DND-41 (cell line): ENCODE measurements around the gene ANKRD12.

Source experiments
- ATAC-seq: fragments of 200-7000 bp; cut with Tn5 transposase; 3 replicates; pipeline ENCODE4 v1.9.1; 2021; ENCODE audit warnings: low read depth; ENCODE audit not compliant: insufficient read depth
- DNase-seq: peaks from one replicate; pipeline ENCODE4 v3.0.0-alpha.2; 2020
- H2AFZ ChIP-seq: 2 replicates; pipeline ENCODE4 v1.6.0; 2012; ENCODE audit warnings: low read depth, low read length
- H3K27ac ChIP-seq: 2 replicates; pipeline ENCODE4 v1.5.1; 2012; ENCODE audit warnings: low read length, inconsistent platforms
- H3K27me3 ChIP-seq: fragments of 200-600 bp; sonication (generic); 2 replicates; pipeline ENCODE4 v1.6.0; 2012; ENCODE audit warnings: low read length, mild to moderate bottlenecking, inconsistent platforms; ENCODE audit not compliant: insufficient read depth, poor library complexity
- H3K36me3 ChIP-seq: 2 replicates; pipeline ENCODE4 v1.5.1; 2012; ENCODE audit warnings: low read length, inconsistent platforms; ENCODE audit not compliant: insufficient read depth
- H3K4me1 ChIP-seq: 2 replicates; pipeline ENCODE4 v1.5.1; 2012; ENCODE audit warnings: mild to moderate bottlenecking, low read length; ENCODE audit not compliant: insufficient read depth
- H3K4me2 ChIP-seq: 2 replicates; pipeline ENCODE4 v1.6.0; 2012; ENCODE audit warnings: mild to moderate bottlenecking, moderate library complexity, low read length, inconsistent platforms; ENCODE audit not compliant: insufficient read depth
- H3K4me3 ChIP-seq, 2 experiments: fragments of 200-600 bp in 1 of 2; shearing (Covaris generic) in 1 of 2; 2 replicates each; pipeline ENCODE4 v1.5.1; 2012 to 2016; ENCODE audit warnings: inconsistent platforms in 2 of 2, low read length in 2 of 2, mild to moderate bottlenecking in 2 of 2, low read depth in 1 of 2, moderate library complexity in 1 of 2
- H3K79me2 ChIP-seq: 2 replicates; pipeline ENCODE4 v1.6.0; 2012; ENCODE audit warnings: low read length, inconsistent platforms; ENCODE audit not compliant: insufficient read depth
- H3K9ac ChIP-seq: 2 replicates; pipeline ENCODE4 v1.6.0; 2012; ENCODE audit warnings: low read depth, mild to moderate bottlenecking, inconsistent platforms, low read length, moderate library complexity
- H3K9me3 ChIP-seq: 2 replicates; pipeline ENCODE4 v1.5.1; 2012; ENCODE audit warnings: low read length, moderate library complexity, mild to moderate bottlenecking, inconsistent platforms; ENCODE audit not compliant: insufficient read depth, severe bottlenecking
- H4K20me1 ChIP-seq: 2 replicates; pipeline ENCODE4 v1.6.0; 2012; ENCODE audit warnings: low read length; ENCODE audit not compliant: insufficient read depth
- CTCF ChIP-seq: IDR thresholded peaks from 2 replicates; pipeline ENCODE4 v1.5.1; 2012; ENCODE audit warnings: borderline replicate concordance, low read length, moderate library complexity, mild to moderate bottlenecking; ENCODE audit not compliant: poor library complexity, severe bottlenecking; ENCODE audit errors: extremely low read depth
- EZH2 ChIP-seq: IDR thresholded peaks from 3 replicates; pipeline ENCODE4 v1.6.1; 2012; ENCODE audit warnings: borderline replicate concordance, low read depth, mild to moderate bottlenecking, moderate library complexity, low read length, inconsistent platforms; ENCODE audit not compliant: severe bottlenecking

The ANKRD12 gene

GRCh38 chr18:9275890-9276289 is 139.3 kb downstream of the ANKRD12 start:
- no peak overlapping the region for H2AFZ ChIP-seq
- no peak overlapping the region for H3K9ac ChIP-seq
- no peak overlapping the region for H3K4me3 ChIP-seq
- H4K20me1 ChIP-seq = no peaks in the 10 kb centered on the region
- H3K79me2 ChIP-seq = no peaks in the 10 kb centered on the region
- TF ChIP-seq CTCF (no peak), EZH2 (no peak)
- H3K27ac ChIP-seq = no peak overlapping the region
- peaks cover 20% of the 10 kb centered on the region for H3K36me3 ChIP-seq
- H3K4me2 ChIP-seq = no peak overlapping the region
- no peaks in the 10 kb centered on the region for H3K4me1 ChIP-seq
- H3K9me3 ChIP-seq = no peaks in the 10 kb centered on the region
- DNase-seq = no peak
- no peaks in the 10 kb centered on the region for H3K27me3 ChIP-seq
- no peak for ATAC-seq

GRCh38 chr18:9278028-9278427 is 141.4 kb downstream of the ANKRD12 start:
- DNase-seq = no peak
- no peaks in the 10 kb centered on the region for H4K20me1 ChIP-seq
- H3K36me3 ChIP-seq = peaks cover 20% of the 10 kb centered on the region
- H3K4me3 ChIP-seq = no peak overlapping the region
- no peaks in the 10 kb centered on the region for H3K9me3 ChIP-seq
- no peak for ATAC-seq
- H3K4me2 ChIP-seq = no peak overlapping the region
- no peak overlapping the region for H2AFZ ChIP-seq
- no peaks in the 10 kb centered on the region for H3K4me1 ChIP-seq
- no peak for TF ChIP-seq EZH2
- H3K27ac ChIP-seq = no peak overlapping the region
- no peak overlapping the region for H3K9ac ChIP-seq
- no peaks in the 10 kb centered on the region for H3K27me3 ChIP-seq
- no peaks in the 10 kb centered on the region for H3K79me2 ChIP-seq

- Histone ChIP-seq H3K79me2 (no peaks in the 10 kb centered on the region), H3K36me3 (peaks cover 12% of the 10 kb centered on the region), H3K4me3 (no peak overlapping the region), H3K9ac (no peak overlapping the region), H3K4me1 (no peaks in the 10 kb centered on the region), H2AFZ (no peak overlapping the region), H3K27me3 (no peaks in the 10 kb centered on the region), H4K20me1 (no peaks in the 10 kb centered on the region), H3K27ac (no peak overlapping the region), H3K9me3 (no peaks in the 10 kb centered on the region), H3K4me2 (no peak overlapping the region)
- no peak for DNase-seq
- TF ChIP-seq CTCF = no peak
- TF ChIP-seq EZH2 = no peak
- no peak for ATAC-seq
Observed at GRCh38 chr18:9280849-9281248, 144.3 kb downstream of the ANKRD12 start.

GRCh38 chr18:9281780-9282179 is 145.2 kb downstream of the ANKRD12 start:
- TF ChIP-seq EZH2 (no peak), CTCF (no peak)

More at GRCh38 chr18:9281780-9282179, 145.2 kb downstream of the ANKRD12 start:
- DNase-seq (no peak), ATAC-seq (no peak)
- Histone ChIP-seq H3K79me2 (no peaks in the 10 kb centered on the region), H3K27me3 (no peaks in the 10 kb centered on the region), H2AFZ (no peak overlapping the region), H3K4me3 (no peak overlapping the region), H3K4me2 (no peak overlapping the region), H4K20me1 (no peaks in the 10 kb centered on the region), H3K36me3 (peaks cover 7% of the 10 kb centered on the region), H3K9me3 (no peaks in the 10 kb centered on the region), H3K4me1 (no peaks in the 10 kb centered on the region), H3K27ac (no peak overlapping the region), H3K9ac (no peak overlapping the region)
